ENCODE measurements around the gene PRKAB2.
"Not testable (repeated sequence)": the region's sequence is repeated elsewhere in the genome, so short reads cannot be mapped to it uniquely, and the experiment has no call there.

The PRKAB2 gene

DNA sequence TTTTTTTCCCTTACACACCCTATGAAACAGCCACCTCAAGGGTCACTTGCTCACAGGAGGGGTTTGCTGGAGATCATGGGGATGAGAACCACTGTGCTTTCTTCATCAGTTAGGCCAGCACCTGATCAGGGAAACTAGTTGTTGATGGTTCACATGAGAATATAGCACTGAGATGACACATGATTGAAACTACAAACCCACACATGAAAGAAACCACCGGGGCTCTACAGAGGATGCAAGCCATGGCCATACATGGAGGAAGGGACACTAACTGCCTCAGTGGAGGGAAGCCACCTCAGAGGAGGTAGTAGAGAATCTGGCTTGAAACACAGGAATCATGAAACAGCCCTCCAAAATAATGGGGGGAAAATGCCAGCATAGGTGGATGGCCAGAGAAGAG lies 63.2 kb downstream of the PRKAB2 start:
- ATAC-seq, result no peak

DNA sequence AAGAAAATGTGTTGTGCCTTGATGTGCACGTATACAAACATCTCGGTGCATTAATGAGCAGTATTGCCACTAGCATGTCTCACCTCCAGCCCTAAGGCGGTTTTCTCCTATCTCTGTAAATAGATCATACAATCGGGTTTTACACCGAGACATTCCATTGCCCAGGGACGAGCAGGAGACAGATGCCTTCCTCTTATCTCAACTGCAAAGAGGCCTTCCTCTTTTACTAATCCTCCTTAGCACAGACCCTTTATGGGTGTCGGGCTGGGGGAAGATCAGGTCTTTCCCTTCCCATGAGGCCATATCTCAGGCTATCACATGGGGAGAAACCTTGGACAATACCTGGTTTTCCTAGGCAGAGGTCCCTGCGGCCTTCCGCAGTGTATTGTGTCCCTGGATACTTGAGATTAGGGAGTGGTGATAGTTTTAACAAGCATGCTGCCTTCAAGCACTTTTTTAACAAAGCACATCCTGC lies 65.8 kb downstream of the PRKAB2 start:
- ATAC-seq, result not testable (repeated sequence)

DNA sequence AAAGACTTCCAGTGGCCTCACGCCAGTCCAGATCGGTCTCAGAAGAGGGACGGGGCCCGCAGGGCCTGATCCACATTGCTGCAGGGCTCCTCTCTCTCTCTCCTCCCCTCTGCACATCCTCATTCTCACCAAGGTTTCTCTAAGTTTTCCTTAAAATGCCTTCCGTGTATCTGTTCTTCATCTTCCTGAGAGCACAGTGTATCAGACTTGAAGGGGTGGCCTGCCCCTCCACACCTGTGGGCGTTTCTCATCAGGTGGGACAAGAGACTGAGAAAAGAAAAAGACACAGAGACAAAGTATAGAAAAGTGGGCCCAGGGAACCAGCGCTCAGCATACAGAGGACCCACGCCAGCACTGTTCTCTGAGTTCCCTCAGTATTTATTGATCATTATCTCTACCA lies 66.4 kb downstream of the PRKAB2 start:
- ATAC-seq, result no peak

All from activated CD4-positive, CD25-positive, alpha-beta regulatory T cell treated with anti-CD3 and anti-CD28 coated beads, Interleukin-2, amount 50 U/mL, for 24 hours (primary cell).